ENCODE measurements around the gene KIRREL3.
A peak's percentile ranks its signal among the peaks of the same experiment; 100 is the strongest.

The KIRREL3 gene

DNA sequence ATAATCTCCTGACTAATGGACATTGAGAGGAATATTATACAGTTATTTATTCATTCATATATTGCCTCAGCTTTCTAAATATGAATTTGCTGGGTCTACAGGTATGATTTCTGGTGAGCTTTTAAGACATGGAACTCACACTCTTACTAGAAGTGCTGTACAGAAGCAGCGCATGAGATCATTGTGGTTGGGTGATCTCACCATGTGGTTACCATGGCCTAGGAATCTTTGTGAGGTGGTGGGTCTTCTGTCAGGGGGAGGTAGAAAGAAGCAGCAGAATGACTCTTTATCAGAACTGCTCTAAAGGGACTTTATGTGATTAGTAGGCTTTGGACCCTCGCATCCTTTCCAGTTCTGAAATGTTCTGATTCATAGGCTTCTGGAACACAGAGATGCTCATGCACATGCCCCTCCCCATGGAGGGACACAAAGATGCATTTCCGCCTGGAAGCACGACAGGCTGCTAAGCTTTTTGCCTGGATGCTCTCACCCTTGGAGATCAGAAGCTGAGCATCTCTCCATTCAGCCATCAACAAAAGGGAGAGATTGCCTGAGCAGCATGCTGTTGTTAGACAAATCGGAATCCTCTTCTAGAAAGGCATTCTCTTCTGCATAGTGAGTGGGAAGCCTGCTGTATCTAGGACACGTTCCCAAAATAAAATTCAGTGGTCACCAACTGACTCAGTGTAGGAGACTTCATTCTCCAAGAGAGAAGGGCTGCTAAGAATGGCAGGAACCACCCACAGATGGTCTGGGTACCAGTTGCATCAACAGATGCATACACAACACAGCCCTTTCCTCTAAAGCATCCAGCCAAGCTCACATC lies 51.3 kb downstream of the KIRREL3 start:
- DNase-seq, result no peak

DNA sequence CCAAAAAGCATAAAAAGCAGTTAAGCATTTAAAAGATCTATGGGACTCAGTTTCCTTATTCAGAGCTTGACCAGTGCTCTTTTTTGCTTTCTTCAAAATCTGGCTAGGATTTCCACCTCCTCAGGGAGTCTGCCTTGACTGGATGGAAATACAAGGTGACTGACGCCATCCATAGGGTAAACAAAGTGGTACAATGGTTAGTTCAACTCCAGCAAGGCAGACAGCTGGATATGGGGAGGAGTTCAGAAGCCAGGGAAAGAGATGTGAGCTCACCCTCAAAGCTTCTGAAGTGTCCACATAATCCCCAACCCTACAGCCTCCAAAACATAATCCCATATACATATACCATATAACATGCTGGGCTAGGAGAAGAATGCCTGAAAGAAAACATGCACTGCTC lies 52.0 kb downstream of the KIRREL3 start:
- no peak for DNase-seq

DNA sequence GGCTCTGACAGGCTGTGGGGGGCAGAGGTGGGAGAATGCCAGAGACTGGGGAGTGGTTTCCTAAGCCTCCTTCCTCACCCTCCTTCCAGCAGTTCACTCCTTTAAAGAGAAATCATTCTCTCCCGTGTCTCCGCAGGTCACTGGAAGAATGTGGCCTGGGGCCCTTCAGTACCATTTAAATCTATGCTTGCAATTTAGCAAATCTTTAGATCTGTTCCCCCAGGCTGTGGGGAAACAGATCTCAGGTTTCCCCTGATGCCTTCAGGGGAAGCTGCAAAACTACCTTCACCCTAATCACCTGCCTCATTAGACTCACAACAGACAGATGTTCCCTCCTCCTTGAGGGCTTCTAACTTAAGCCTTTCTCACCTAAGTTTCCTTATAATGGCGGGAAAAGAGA lies 55.3 kb downstream of the KIRREL3 start:
- no peak for DNase-seq

DNA sequence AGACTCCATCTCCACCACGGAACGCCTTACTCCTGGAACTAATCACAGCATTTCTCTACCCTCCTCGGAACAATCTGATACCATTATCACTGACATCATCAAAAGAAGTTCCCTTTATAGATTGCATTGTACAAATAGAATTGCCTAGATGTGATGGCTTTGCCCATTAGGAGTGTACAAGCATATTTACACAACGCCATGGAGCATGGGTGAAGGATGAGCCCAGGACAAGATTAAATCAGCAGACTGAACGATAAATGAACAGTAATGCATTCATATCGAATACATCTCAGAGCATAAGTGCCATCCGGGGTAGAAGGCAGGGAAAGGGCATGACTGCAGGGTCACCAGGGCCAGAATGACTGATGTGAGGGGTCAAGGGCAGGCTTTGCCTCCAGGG lies 57.3 kb downstream of the KIRREL3 start:
- DNase-seq, result no peak

DNA sequence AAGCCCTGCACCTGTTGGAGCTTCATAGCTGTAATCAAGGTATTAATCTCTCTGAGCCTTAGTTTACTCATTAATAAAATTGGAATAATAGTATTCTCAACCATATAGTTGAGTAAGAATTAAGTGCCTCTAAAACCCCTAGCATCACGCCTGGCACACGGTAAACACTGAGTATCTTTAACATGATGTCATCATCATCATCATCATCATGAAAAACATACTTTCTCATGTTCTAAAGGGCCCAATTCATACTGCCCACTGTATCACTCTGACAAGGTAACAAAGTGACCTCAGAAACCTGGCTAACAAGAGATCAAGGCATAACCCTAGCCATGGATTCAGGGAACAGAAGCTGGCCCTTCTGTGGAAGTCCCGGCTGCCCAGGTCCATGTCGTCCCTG lies 58.4 kb downstream of the KIRREL3 start:
- no peak for DNase-seq

DNA sequence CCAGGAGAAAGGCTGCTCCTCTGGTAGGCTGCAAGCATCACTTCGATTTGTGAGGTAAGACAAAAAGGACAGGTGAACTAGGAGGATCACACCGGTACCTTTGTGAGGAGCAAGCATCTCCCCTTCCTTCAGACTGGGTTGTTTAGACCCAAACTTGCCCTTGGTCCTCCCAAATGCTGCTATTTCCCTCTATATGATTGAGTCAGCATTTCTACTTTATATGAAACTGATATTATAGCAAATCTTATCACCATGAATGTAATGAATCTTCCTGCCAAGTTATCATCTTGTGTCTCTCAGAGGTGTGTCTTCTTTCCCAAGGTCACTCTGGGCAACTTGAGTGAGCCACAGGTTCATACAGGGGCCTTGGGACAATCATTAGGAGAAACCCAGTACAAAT lies 61.0 kb downstream of the KIRREL3 start:
- DNase-seq, result no peak

DNA sequence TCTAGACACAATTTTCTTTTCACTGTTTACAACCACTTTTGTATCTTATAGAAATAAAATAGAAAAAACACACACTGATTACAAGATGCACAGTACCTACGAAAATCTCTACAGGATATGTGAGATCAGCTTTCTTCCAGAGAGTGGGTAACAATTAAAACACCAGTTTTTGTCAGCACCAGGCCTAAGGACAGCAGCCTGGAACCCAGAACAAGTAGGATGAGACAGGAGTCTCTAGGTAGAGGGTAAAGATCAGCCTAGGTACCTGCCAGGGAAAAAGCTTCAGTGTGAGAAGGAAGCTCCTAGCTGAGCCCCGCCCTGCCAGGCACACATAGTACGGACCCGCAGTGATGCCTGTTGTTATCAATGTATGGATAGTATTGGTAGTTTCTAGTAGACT lies 61.9 kb downstream of the KIRREL3 start:
- no peak for DNase-seq

DNA sequence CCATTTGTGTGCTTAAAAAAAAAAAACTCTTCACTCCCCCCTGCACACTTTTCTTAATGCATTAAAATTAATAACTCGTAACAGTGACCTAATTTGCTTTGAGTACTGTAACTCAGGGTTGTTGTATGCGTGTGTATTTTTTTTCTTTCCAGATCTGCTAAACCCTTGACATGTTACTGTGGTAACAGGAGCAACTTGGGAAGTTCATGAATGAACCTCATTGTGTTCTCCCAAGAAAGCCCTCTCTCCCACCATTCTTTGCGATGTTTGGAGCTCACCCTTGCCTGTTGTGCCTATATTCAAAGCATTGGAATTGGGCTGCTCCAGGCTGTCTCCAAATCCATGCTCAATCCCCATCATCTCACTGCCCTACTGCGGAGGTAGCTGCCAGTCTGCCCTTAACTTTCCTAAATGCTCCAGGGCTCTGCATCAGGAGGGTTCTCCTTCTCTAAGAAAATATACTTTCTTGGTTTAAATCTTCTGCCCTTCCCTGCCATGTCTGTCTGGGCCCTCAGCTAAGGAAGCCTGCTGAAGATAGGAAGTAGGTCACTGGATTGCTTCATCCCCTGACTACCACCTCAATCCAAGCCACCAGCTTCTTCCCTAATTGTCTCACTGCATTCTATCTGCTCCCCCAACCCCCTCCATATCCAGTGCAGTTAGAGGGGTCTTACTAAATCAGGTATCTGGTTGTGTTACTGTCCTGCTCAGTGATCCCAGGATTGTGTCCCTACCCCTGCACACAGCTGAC lies 70.3 kb downstream of the KIRREL3 start:
- peak; percentile 59 for DNase-seq

DNA sequence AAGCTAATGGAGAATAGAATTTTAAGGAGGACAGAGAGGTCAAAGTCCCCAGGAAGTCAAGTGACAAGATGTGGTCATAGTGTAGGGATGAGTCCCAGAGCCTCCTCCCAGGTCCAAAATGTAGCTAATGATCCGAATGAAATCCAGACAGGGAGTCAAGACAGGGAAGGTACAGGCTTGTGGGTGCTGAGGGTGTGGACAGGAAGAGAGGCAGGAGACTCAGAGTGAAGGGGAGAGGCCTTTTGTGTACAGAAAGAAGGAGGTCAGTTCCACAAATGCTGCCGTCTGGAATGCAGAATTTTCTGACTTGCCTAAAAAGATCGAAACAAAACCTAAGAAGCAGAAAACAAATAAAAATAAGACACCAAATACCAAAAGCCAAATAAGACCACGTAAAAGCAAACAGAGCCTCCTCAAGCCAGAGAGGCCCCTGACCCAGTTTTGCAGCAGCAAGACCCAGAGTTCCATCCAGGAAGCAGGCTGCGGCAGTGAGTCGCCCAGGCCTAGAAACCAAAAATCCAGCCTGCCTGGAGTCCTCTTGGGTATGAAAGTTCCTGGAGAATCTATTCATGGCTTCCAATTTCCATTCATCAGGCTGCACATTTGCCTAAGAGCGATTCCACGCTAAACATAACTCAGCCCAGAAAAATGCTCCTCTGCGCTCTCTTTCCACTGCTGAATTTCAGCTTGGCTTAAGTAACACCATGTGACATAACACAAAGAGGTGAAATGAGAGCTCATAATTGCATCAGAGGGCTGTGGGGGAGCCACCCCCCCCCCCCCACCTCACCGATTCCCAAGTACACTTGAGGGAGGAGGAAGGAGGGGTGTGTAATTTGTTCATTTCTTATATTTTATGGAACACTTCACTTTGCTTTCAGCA lies 71.2 kb downstream of the KIRREL3 start:
- DNase-seq, result peak; percentile 11

DNA sequence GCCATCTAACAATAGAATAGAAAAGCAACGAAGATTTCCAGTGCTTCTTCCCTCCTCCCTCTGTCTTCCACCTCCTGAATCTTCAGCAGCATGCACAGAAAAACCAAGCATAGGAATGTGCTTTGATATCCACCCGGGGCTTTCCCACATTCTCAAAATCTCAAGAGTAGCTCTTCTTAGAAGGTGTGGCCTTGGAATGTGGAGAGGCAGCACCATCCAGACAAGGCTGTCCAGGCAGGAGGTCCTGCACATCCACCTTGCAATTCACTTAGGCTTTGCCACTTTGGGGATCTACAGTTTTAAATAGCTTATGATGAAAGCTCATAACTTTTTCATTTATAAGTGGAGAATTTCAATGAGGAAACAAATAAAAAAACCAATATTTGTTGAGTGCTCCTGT lies 72.9 kb downstream of the KIRREL3 start:
- no peak for DNase-seq

DNA sequence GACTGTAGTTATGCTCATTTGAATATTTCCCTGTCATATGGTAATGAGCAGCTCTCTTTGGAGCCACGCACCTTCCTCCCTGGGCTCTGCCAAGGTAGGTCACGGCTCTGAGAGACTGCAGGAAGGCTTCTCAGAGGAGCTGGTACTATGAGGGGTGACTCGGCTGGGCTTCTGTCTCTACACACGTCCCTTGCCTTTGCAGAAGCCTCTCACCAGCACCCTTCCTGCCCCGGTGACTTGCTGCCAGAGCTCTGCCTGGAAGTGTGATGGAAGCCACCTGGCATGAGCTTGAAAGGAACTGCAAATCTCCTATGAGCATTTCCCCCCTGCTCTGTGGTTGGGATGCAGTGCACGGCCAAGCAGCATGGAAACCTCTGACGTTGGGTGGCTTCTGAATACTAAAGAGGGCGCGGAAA lies 74.2 kb downstream of the KIRREL3 start:
- DNase-seq, result no peak

DNA sequence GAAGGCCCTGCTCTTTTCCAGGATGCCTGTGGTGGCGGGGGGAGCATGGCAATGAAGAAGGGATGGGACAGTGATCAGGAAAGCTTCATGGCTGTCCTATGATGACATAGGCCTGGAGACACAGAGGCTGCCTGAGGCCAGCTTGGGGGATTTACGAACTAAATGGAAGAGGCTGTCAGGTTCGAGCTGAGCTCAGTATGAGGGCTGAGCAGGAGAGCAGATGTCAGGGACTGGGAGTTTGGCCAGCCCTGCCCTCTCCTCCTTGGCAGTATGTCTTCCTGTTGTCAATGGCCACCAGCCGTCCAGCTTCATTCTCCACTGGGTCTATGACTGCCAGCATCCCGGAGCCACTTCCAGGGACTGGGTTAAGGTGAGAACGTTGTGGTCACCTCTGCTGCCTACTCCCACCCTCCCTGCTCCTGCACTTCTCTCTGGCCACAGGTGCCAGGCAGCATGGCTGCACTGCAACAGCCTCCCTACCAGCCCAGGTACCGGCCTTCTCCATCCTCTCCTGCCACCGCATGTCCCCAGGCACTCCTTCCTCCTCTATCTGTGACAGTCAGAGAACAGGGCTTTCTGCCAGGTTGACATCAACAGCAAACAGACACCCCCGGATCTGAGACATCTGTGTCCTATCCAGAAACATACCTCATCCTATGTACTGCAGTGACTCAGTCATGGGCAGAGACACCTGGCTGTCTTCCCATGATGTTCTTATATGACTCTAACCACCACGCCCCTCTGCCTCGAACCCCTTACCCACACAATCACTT lies 75.1 kb downstream of the KIRREL3 start:
- no peak for DNase-seq

DNA sequence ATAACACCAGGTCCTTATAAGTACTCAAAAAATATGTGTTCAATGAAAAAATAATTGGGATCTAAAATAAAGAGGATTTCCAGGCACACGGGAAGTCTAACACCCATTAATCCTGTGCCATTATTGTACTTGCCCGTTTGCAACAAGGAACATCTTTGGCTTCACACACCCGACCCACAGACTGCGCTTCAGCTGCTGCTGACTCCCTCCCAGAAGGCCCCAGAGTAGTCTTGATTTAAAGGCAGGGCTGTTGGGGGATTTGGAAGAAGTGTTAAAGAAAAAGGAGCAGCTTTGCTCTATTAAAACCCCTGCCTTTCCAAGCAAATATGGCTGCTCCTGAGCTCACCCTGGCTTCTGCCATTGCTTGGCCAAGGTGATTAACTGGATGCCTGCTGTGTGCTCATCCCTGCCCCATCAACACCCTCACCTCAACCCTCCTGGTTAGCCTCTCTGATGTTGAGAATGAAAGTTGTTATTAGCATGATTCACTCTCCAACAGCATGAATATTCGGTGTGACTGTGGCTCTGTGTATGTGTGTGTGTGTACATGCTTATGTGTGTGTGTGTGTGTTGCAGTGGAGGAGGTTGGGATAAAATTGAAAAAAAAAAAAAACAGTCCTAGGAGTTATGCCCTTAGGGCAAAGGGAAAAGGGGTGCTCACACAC lies 76.1 kb downstream of the KIRREL3 start:
- DNase-seq, result no peak

DNA sequence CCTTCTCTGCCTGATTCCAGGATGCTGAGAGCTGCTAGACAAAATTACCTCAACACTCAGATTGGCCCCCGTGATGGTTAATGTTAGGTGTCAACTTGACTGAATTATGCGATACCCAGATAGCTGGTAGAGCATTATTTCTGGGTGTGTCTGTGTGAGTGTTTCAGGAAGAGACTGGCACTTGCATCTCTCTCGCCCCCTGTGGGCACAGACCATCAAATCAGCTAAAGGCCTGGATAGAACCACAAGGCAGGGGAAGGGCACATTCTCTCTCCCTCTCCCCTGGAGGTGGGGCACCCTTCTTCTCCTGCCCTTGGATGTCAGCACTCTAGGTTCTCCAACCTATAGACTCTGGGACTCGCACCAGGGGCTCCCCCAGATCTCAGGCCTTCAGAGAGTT lies 79.7 kb downstream of the KIRREL3 start:
- DNase-seq, result no peak

DNA sequence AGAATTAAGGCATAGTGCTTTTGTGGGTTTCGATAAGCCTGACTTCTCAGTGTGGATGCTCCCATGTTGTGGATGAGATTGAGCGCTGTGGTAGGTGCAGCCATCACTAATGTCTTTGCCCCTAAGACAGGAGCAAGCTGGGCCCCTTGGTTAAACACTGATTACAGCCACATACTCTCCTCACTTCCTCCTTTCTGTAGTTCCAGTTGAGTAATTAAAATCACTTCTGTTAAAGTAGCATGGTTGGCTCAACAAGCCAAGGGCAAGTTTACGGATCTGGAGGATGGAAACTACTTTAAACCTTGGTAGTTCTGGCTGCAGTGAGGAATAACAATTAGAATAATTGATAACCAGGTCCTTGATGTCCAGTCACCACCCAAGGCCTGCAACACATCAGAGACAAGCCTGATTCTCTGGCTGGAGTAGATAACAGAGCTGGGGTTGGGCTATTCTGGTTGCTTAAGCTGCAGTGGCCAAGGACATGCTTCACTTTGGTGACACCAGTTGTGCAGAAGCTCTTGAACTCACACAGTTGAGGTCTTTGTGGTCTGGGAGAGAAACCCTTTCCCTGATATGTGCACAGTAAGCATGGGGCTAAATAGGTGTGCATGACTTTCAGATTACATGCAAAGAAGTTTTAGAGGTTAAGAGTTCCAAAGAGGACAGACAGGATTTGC lies 81.3 kb downstream of the KIRREL3 start:
- DNase-seq, result peak; percentile 79

DNA sequence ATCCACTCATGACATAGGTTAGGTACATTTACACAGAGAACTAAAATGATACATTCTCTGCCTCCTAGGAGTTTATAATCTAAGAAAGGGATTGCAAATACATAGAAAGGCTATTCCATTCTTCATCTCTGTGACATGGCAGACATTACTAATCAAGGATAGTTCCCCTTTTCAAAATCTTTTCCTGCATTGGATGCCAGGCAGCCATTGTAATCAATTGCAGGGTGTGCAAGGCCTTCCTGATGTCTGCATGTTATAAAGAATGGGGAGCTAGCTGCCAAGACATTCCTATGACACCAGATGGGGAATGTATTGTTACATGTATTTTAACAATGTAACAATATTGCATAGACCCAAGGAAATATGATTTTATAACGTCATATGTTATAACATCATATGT lies 82.0 kb downstream of the KIRREL3 start:
- peak; percentile 20 for DNase-seq

DNA sequence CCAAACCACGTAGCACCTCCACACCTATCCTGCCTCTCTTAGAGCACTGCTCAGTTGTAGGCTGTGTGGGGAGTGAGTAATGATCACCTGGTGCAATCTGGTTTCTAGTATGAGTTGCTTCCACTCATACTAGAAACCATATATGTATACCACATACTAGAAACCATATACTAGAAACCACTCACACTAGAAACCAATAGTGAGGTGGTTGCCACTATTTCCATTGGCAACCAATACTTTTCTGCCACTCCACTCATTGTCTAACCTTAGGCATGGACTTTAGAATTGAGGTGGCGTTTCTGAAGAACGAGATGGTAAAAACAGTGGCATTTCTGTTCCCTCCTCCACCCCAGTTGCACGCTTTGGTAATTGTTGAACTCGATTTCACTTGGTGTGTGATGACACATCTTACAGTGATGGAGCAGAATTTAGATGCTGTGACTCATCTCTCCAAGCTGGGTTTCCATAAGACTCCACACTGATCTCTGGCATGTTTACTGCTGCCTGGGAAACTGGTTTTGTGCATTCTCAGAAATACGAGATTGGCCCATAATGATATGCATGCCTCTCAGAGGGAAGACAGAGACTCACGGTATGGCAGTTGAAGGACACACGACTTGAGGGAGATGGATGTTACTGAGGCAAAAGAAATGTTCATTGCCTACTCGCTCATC lies 82.9 kb downstream of the KIRREL3 start:
- DNase-seq, result peak; percentile 78

DNA sequence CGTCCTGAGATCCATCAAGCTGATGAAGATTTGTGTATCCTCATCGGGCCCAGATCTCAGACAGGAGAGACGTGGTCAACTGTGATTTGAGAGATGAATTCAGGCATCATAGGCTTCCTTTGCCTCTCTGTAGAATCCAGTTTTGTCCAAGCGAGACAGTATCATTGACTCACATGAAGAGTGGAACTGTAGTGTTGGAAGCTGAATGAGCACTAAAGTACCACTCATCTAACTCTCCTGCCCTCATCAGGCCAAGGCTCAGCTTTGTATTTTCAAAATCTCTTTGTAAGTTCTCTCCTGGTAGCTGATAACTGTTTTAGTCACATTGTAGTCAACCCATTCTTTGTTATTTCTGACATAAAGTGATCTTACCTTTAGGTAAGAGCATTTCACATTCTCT lies 85.1 kb downstream of the KIRREL3 start:
- no peak for DNase-seq

DNA sequence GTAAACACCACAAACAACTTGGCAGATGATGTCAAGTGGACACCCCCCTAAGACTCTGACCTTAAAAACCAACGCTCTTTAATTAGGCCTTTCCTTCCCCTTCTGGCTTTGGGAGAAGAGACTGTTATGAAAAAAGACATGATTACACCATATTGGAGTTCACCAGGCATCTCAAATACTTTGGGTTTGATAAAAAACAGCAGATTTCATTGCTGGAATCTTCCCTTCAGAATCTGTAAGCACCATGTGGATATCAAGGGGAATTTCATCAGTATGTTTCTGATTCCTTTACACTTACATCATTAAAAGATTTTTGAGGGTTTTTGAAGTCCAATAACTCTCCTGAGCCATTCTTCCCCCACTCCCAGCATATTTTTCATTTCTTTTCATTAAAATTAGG lies 85.6 kb downstream of the KIRREL3 start:
- DNase-seq, result no peak

DNA sequence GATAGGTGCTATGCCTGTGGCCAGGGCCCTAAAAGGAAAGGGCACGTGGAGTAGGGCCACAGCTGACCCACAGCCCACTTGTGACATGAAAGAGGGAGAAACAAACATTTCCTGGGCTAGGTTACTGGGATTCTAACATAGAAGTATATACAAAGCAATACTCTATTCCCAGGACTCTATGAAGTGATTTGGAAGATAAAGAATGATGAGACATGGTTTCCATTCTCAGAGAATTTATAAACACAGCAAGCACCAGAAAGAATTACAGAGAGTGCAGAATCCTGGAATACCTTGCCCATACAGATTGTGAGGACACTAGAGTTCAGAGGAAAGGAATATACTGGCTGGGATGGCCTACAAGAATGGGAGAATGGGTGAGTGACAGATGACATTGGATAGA lies 86.4 kb downstream of the KIRREL3 start:
- no peak for DNase-seq

DNA sequence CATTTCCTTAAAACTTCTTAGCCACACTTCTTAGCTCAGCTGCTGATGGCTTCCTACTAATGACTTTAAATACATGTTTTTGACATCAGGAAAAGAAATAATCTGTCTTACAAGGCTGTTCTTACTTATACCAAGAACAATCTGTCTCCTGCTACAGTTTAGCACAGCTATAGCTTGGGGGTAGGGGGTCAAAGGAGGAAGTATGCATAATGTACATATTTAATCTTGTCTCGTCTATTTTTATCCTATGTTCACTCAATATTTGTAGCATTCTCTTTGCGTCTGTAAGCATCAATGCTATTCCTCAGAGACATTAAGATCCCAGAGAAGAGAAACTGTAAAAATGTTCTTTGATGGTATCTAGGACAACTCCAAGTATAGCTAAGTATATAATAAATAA lies 96.0 kb downstream of the KIRREL3 start:
- DNase-seq, result no peak

Measured in MV-4-11 (cell line).